ENCODE data around the gene EYA3.

Gene EYA3, protein sequence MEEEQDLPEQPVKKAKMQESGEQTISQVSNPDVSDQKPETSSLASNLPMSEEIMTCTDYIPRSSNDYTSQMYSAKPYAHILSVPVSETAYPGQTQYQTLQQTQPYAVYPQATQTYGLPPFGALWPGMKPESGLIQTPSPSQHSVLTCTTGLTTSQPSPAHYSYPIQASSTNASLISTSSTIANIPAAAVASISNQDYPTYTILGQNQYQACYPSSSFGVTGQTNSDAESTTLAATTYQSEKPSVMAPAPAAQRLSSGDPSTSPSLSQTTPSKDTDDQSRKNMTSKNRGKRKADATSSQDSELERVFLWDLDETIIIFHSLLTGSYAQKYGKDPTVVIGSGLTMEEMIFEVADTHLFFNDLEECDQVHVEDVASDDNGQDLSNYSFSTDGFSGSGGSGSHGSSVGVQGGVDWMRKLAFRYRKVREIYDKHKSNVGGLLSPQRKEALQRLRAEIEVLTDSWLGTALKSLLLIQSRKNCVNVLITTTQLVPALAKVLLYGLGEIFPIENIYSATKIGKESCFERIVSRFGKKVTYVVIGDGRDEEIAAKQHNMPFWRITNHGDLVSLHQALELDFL

GRCh38 chr1:28088168-28088961, at the start of gene EYA3:
Gene EYA3, minus strand, starts transcription at chr1:28088610. Its CDS starts 30,584 bp downstream, at chr1:28058026.
- DNase-seq: peak; percentile 100

DNA sequence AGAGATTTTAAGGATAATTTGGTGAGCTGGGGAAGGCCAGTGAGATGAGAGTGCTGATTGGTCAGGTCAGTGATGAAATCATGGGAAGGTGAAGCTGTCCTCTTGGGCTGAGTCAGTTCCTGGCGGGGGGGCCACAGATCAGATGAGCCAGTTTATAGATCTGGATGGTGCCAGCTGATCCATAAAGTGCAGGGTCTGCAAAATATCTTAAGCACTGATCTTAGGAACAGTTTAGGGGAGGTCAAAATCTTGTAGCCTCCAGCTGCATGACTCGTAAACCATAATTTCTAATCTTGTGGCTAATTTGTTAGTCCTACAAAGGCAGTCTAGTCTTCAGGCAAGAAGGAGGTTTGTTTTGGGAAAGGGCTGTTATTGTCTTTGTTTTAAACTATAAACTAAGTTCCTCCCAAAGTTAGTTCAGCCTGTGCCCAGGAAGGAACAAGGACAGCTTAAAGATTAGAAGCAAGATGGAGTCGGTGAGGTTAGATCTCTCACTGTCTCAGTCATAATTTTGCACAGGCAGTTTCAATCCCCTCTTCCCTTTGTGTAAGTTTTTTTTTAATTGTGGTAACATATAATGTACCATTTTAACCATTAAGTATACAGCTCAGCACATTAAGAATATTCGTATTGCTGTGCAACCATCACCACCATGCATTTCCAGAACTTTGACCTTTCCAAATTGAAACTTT, 48.7 kb upstream of the EYA3 start:
- DNase-seq: no peak

- no peak for DNase-seq
Measured at GRCh38 chr1:28136169-28136921, 47.9 kb upstream of the EYA3 start.

GRCh38 chr1:28135371-28136168, 47.2 kb upstream of the EYA3 start:
- DNase-seq: no peak

GRCh38 chr1:28134651-28135207, 46.3 kb upstream of the EYA3 start:
- no peak for DNase-seq

DNA sequence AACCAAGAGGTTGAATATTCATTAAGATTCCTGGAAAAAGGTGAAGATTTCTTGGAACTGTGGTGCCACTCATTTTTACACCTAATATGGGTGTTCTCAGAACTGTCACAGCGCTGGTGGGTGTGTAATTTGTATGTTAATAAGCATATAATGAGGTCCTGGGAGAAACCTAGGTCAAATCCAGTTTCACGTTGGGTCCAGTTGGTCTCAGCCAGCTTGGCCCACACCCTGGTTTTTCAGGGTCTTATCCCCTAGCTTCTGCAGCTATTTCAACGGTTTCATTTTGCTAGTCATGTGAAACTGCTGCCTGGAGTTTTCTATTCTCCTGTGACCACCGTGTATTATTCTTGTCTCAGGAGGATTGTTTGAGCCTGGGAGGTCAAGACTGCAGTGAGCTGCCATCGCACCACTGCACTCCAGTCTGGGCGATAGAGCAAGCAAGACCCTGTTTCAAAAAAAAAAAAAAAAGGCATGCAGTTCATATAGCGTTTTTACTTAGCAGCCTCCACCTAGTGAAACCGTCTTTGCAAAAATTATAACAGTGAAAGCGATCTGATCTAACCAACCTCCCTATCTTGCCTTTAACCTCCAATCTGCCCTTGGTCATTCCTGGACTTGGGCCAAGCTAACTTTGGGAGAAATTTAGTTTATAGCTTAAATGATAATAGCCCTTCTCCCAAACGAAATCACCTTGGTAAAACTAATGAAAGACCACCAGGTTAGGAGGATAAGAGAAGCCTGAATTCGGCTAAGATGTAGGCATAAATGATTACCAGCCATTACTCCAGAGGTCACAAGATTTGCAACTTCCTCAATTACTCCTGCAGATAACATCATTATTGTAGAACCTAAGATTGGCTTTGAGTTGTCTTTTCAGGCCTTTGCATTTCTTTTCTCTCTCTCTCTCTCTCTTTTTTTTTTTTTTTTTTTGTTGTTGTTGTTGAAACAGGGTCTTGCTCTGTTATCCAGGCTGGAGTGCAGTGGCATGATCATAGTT, 44.1 kb upstream of the EYA3 start:
- no peak for DNase-seq

GRCh38 chr1:28130901-28131300, 42.5 kb upstream of the EYA3 start:
- no peak for DNase-seq

- DNase-seq: no peak
Measured at GRCh38 chr1:28129150-28129549, 40.7 kb upstream of the EYA3 start.

DNA sequence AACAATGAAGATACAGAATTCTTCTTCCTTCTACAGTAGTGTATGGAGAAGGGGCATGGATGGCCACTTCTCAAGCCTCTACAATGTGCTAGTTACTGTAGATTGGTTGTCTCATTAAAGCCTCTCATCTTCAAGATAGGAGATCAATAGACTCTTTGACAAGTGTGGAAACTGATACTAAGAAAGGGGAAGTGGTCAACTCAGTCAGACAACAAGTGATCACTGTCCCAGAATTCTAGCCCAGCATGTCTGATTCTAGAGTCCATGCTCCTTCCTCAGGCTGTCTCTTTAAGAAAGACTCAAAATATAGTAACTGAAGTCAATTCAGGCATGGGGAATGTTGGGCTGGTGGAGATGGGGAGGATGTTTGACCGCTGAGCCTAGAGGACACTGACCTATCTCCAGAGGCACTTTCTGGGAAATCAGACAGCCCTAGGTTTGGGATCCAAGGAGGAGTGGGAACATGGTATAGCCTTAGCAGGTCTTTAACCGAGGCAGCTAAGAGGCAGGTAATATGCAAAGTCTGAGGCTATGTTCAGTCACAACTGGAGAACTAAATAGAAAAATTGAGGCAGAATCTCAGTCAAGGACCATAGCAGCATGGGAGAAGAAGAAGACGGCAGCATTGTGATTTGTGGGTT, 39.3 kb upstream of the EYA3 start:
- DNase-seq: no peak

GRCh38 chr1:28126783-28127490, 38.5 kb upstream of the EYA3 start:
- DNase-seq: peak; percentile 4

GRCh38 chr1:28126212-28126611, 37.8 kb upstream of the EYA3 start:
- no peak for DNase-seq

- DNase-seq: no peak
Measured at GRCh38 chr1:28123461-28123961, 35.1 kb upstream of the EYA3 start.

DNA sequence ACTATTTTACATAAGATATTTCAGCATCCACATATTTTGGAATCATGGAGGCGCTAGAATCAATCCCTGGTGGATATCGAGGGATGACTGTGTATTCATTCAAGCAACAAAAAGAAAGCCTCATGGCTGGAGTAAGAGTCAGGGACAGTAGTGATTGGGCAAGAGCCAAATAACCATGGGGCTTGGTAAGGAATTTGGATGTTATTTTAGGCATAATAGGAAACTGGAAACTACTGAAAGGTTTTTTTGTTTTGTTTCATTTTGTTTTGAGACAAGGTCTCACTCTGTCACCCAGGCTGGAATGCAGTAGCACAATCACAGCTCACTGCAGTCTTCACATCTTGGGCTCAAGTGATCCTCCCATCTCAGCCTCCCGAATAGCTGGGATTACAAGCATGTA, 33.8 kb upstream of the EYA3 start:
- no peak for DNase-seq

- DNase-seq: no peak
Measured at GRCh38 chr1:28119556-28119955, 31.1 kb upstream of the EYA3 start.

DNA sequence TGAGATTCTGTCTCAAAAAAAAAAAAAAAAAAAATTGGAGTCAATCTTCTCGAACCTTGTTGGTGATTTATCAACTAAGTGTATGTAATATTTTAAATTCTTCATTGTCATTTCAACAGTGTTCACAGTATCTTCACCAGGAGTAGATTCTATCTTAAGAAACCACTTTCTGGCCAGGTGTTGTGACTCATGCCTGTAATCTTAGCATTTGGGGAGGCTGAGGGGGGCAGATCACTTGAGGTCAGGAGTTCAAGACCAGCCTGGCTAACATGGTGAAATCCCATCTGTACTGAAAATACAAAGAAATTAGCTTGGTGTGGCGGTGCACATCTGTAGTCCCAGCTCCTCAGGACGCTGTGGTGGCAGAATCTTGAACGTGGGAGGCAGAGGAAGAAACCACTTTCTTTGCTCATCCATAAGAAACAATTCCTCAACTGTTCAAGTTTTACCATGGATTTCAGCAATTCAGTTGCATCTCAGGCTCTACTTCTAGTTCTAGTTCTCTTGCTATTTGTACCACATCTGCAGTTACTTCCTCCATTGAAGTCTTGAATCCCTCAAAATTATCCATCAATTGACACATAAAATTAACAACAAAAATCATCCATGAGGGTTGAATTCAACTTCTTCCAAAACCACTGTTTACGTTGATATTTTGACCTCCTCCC, 30.4 kb upstream of the EYA3 start:
- DNase-seq: no peak

GRCh38 chr1:28115267-28115666, 26.9 kb upstream of the EYA3 start:
- peak; percentile 58 for DNase-seq

- DNase-seq: no peak
Measured at GRCh38 chr1:28114844-28115243, 26.4 kb upstream of the EYA3 start.

DNA sequence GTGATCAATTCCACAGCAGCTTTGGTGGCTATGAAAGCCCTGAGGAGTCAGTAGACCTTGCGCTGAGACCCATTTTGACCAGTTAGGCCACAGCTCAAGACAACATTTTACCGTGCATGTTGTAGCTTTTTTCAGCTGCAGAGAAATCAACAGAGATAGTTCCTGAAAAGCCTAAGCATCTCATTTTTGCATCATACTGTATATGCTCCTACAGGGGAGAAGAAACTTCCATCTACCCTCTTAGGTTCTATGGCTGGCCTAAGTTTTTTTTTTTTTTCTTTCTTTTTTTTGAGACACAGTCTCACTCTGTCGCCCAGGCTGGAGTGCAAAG, 24.8 kb upstream of the EYA3 start:
- DNase-seq: no peak

Data from CD4-positive, alpha-beta T cell treated with Interleukin-17A for 1 hour (primary cell).